HFF-Myc (cell line): Measurements from ENCODE around the gene NAA11.

ENCODE experiments used
- DNase-seq: peaks from one replicate; pipeline ENCODE4 v3.0.0-alpha.2; 2011; ENCODE audit warnings: low read depth; ENCODE audit errors: extremely low read depth
- H3K4me3 ChIP-seq: replicated peaks from 2 replicates; pipeline ENCODE4 v1.5.1; 2011; ENCODE audit warnings: low read depth, mild to moderate bottlenecking, control low read depth, low read length
- CTCF ChIP-seq: IDR thresholded peaks from 2 replicates; pipeline ENCODE4 v1.5.1; 2012; ENCODE audit warnings: mild to moderate bottlenecking, low read depth, low read length, control low read depth; ENCODE audit errors: missing control alignments

Gene NAA11

DNA sequence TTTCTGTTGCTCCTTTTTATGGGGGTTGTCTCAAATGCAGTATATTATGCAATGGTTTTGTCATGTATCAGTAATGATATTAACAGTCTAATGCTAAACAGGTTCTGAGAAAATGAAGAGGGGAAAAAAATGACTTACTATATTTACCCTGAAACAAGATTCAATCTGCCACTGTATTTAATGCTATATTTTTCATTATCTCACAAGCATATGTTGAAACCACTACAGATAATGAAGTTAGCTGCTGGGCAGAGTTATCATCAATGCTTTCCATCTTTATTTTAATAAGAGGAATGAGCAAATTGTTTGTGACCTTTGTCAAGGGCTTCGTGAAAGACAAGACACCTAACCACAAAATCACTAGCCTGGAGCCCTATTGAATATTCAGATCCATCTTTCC lies 32.6 kb upstream of the NAA11 start:
- TF ChIP-seq CTCF: no peak
- no peak for DNase-seq
- no peak overlapping the region for H3K4me3 ChIP-seq

GRCh38 chr4:79357365-79357764 lies 31.5 kb upstream of the NAA11 start:
- no peak for DNase-seq
- TF ChIP-seq CTCF: no peak

DNA sequence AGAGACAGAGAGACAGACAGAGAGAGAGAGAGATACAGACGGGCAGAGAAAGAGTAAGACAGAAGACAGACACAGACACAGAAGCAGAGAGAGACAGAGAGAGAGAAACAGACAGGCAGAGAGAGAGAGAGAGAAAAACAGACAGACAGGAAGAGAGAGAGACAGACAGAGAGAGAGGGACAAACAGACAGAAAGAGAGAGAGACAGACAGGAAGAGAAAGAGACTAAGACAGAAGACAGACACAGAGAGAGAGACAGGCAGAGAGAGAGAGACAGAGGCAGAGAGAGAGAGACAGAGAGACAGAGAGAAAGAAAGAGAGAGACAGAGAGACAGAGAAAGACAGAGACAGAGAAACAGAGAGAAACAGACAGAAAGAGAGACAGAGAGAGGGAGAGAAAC lies 27.2 kb upstream of the NAA11 start:
- no peak overlapping the region for H3K4me3 ChIP-seq
- DNase-seq: no peak
- no peak for TF ChIP-seq CTCF

More at GRCh38 chr4:79357365-79357764, 31.5 kb upstream of the NAA11 start:
- no peak overlapping the region for H3K4me3 ChIP-seq

- H3K4me3 ChIP-seq: no peak overlapping the region
- no peak for DNase-seq
- no peak for TF ChIP-seq CTCF
These were observed 22.5 kb upstream of the NAA11 start for GRCh38 chr4:79348405-79348804.

DNA sequence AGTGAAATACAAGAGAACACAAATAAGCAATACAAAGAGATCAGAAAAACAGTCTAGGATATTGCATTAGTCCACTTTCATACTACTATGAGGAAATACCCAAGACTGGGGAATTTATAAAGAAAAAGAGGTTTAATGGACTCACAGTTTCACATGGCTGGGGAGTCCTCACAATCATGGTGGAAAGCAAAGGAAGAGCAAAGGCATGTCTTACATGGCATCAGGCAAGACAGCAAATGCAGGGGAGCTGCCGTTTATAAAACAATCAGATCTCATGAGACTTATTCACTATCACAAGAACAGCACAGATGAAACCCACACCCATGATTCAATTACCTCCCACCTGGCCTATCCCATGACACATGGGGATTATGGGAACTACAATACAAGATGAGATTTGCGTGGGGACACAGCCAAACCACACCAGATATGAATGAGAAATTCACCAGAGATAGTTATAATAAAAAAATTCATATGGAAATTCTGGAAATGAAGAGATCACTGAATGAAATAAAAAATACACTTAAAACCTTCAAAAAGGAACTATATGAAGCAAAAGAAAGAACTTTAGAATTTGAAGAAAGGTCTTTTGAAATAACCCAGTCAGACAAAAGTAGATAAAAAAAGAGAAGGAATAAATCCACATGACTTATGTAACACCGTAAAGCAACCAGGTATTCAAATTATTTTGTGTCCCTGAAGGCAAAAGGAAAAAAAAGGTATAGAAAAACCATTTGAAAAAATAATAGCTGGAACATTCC lies 16.2 kb upstream of the NAA11 start:
- no peak for DNase-seq
- H3K4me3 ChIP-seq: no peak overlapping the region
- no peak for TF ChIP-seq CTCF

- no peak for TF ChIP-seq CTCF
- no peak overlapping the region for H3K4me3 ChIP-seq
- no peak for DNase-seq
These were observed 14.7 kb upstream of the NAA11 start for GRCh38 chr4:79340568-79340967.

GRCh38 chr4:79338148-79338547 lies 12.3 kb upstream of the NAA11 start:
- DNase-seq: no peak
- no peak overlapping the region for H3K4me3 ChIP-seq
- no peak for TF ChIP-seq CTCF
